Suprapubic skin (tissue), 4 donors: ENCODE measurements around the gene RMI2.

Experiments
- EP300 ChIP-seq: sonication (generic); formaldehyde crosslinking; IDR thresholded peaks from one replicate; pipeline ENCODE4 v1.6.1; 2017; ENCODE audit warnings: antibody characterized with exemption
- POLR2AphosphoS5 ChIP-seq, 3 donors: sonication (generic); formaldehyde crosslinking; IDR thresholded peaks; one replicate each; pipeline ENCODE4 v1.6.1; 2017; ENCODE audit warnings: antibody characterized with exemption in 3 of 3
- TF ChIP-seq, protein P1 (sequence below), 2 donors: fragments of 200-600 bp in 1 of 2; fragments of 450-650 bp in 1 of 2; sonication (generic) in 1 of 2; IDR thresholded peaks; one replicate each; pipeline ENCODE4 v1.5.1; 2016 to 2019; ENCODE audit warnings: antibody characterized with exemption in 2 of 2, mild to moderate bottlenecking in 1 of 2, moderate library complexity in 1 of 2

GRCh38 chr16:11329071-11329491 is 16.2 kb upstream of the RMI2 start:
- TF ChIP-seq POLR2AphosphoS5 (IDR thresholded peaks at IDR 0.05) (no peak), EP300 (no peak)
- TF ChIP-seq, protein P1, sequence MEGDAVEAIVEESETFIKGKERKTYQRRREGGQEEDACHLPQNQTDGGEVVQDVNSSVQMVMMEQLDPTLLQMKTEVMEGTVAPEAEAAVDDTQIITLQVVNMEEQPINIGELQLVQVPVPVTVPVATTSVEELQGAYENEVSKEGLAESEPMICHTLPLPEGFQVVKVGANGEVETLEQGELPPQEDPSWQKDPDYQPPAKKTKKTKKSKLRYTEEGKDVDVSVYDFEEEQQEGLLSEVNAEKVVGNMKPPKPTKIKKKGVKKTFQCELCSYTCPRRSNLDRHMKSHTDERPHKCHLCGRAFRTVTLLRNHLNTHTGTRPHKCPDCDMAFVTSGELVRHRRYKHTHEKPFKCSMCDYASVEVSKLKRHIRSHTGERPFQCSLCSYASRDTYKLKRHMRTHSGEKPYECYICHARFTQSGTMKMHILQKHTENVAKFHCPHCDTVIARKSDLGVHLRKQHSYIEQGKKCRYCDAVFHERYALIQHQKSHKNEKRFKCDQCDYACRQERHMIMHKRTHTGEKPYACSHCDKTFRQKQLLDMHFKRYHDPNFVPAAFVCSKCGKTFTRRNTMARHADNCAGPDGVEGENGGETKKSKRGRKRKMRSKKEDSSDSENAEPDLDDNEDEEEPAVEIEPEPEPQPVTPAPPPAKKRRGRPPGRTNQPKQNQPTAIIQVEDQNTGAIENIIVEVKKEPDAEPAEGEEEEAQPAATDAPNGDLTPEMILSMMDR (IDR thresholded peaks at IDR 0.05): no peak
